CD8-positive, alpha-beta memory T cell (primary cell): ENCODE results near the gene ETS2. TPM values are rescaled to one million over a fixed set of nuclear protein-coding genes. Genes with fewer than 3 reads are reported as not detected.
A peak's percentile ranks its signal among the peaks of the same experiment; 100 is the strongest.

ENCODE experiments used
- CTCF ChIA-PET: fragments of 350-600 bp; sonication (Branson Sonifier 250); formaldehyde crosslinking; loops from one replicate; lab custom pipeline; 2021; ENCODE audit warnings: antibody characterized with exemption; lab: Charles Lee
- POLR2A ChIA-PET: fragments of 350-600 bp; sonication (Branson Sonifier 250); formaldehyde crosslinking; loops from one replicate; lab custom pipeline; 2021; ENCODE audit warnings: antibody characterized with exemption; lab: Charles Lee
- DNase-seq, 5 donors: peaks; one replicate each; pipeline versions ENCODE4 v3.0.0 to v3.0.0-alpha.2; 2020 to 2022; ENCODE audit warnings: mixed read lengths in 1 of 5
- H3K27ac ChIP-seq: one replicate; pipeline ENCODE4 v1.7.0; 2013; ENCODE audit warnings: low read depth, mild to moderate bottlenecking, low read length, moderate library complexity
- H3K27me3 ChIP-seq: 2 replicates; pipeline ENCODE4 v1.7.0; 2013; ENCODE audit warnings: low read length, mild to moderate bottlenecking; ENCODE audit not compliant: insufficient read depth, poor library complexity, severe bottlenecking
- H3K36me3 ChIP-seq: 2 replicates; pipeline ENCODE4 v1.7.0; 2013; ENCODE audit warnings: mild to moderate bottlenecking, low read length, moderate library complexity; ENCODE audit not compliant: insufficient read depth
- H3K4me1 ChIP-seq: 2 replicates; pipeline ENCODE4 v1.7.0; 2013; ENCODE audit warnings: mild to moderate bottlenecking, low read length, moderate library complexity; ENCODE audit not compliant: insufficient read depth
- H3K4me3 ChIP-seq: 2 replicates; pipeline ENCODE4 v1.7.0; 2013; ENCODE audit warnings: mild to moderate bottlenecking, low read length
- H3K9me3 ChIP-seq: 2 replicates; pipeline ENCODE4 v1.7.0; 2013; ENCODE audit warnings: mild to moderate bottlenecking, low read length
- H3K27ac Mint-ChIP-seq, 8 donors: one replicate each; pipeline ENCODE4 v1.8.0; 2020 to 2021; ENCODE audit warnings: mixed read lengths in 8 of 8, mild to moderate bottlenecking in 6 of 8, inconsistent platforms in 3 of 8, moderate library complexity in 3 of 8
- H3K27me3 Mint-ChIP-seq, 2 donors: one replicate each; pipeline ENCODE4 v1.8.0; 2020 to 2021; ENCODE audit warnings: mixed read lengths in 2 of 2, mild to moderate bottlenecking in 1 of 2, moderate library complexity in 1 of 2
- H3K36me3 Mint-ChIP-seq, 3 donors: one replicate each; pipeline ENCODE4 v1.8.0; 2020 to 2021; ENCODE audit warnings: mixed read lengths in 3 of 3, inconsistent platforms in 1 of 3, mild to moderate bottlenecking in 1 of 3
- H3K4me1 Mint-ChIP-seq, 3 donors: one replicate each; pipeline ENCODE4 v1.8.0; 2020 to 2021; ENCODE audit warnings: mixed read lengths in 3 of 3, inconsistent platforms in 1 of 3, mild to moderate bottlenecking in 1 of 3
- H3K4me3 Mint-ChIP-seq, 7 donors: one replicate each; pipeline ENCODE4 v1.8.0; 2020 to 2021; ENCODE audit warnings: mixed read lengths in 7 of 7, mild to moderate bottlenecking in 6 of 7, moderate library complexity in 4 of 7, inconsistent platforms in 2 of 7
- H3K9me3 Mint-ChIP-seq, 5 donors: one replicate each; pipeline ENCODE4 v1.8.0; 2020 to 2022; ENCODE audit warnings: mixed read lengths in 5 of 5, mild to moderate bottlenecking in 3 of 5, moderate library complexity in 2 of 5, inconsistent platforms in 1 of 5
- polyA plus RNA-seq: library from polyadenylated mRNA; unstranded; fragments of 300-500 nt; fragmentation: Illumina TruSeq; gene quantifications from one replicate; pipeline ENCODE4 v1.2.3, GENCODE V29; 2021
- total RNA-seq, 2 experiments: library from RNA; stranded (reverse); gene quantifications; one replicate each; pipeline ENCODE4 v1.2.3, GENCODE V29; 2021

ETS2 gene
- total and polyA plus RNA-seq, 3 experiments from 2014 or later, result 9.7 to 39.7 (median 37.9) TPM

DNA sequence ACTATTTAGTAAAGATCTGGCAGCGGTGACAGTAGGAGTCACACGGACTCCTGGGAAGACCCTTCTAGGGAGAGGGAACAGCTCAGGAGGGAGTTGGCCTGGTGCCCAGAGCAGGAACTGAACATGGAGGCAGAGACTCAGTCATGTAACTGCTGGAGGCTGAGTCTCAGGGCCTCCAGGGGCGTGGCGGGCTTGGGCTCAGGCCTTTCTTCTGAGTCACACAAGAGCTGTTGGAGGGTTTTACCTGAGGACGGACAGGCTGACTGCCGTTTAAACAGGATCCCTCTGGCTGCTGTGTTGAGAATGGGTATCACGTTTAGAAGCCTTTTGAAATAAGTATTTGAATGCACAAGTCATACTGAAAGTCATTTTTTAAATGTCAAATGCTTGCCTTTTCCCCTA lies 7.2 kb upstream of the ETS2 start:
- Mint-ChIP-seq H3K4me1 (no peaks in the 10 kb centered on the region), H3K36me3 (no peaks in the 10 kb centered on the region), H3K9me3 (no peaks in the 10 kb centered on the region), H3K27ac (no peak overlapping the region), H3K4me3 (no peak overlapping the region), H3K27me3 (peaks cover 7 to 17% of the 10 kb centered on the region in 2 donors)
- H3K27ac ChIP-seq, result no peak overlapping the region
- no peaks in the 10 kb centered on the region for H3K36me3 ChIP-seq
- no peak for DNase-seq
- POLR2A ChIA-PET, result no interaction called here
- no peaks in the 10 kb centered on the region for H3K4me1 ChIP-seq
- H3K9me3 ChIP-seq, result no peaks in the 10 kb centered on the region
- no peaks in the 10 kb centered on the region for H3K27me3 ChIP-seq
- CTCF ChIA-PET, result no interaction called here
- H3K4me3 ChIP-seq, result no peak overlapping the region

- Mint-ChIP-seq H3K27ac (no peak overlapping the region), H3K4me1 (peaks cover 6 to 8% (median 7%) of the 10 kb centered on the region in 3 donors), H3K9me3 (no peaks in the 10 kb centered on the region), H3K4me3 (no peak overlapping the region), H3K27me3 (peaks cover 7 to 15% of the 10 kb centered on the region in 2 donors), H3K36me3 (peaks cover 0 to 3% (median 0%) of the 10 kb centered on the region in 3 donors)
- DNase-seq, result no peak
- peaks cover 7% of the 10 kb centered on the region for H3K4me1 ChIP-seq
- H3K36me3 ChIP-seq, result no peaks in the 10 kb centered on the region
- POLR2A ChIA-PET, result no interaction called here
- CTCF ChIA-PET, result no interaction called here
- H3K9me3 ChIP-seq, result no peaks in the 10 kb centered on the region
- H3K27me3 ChIP-seq, result no peaks in the 10 kb centered on the region
- no peak overlapping the region for H3K4me3 ChIP-seq
- no peak overlapping the region for H3K27ac ChIP-seq
Observed at GRCh38 chr21:38800046-38800758, 5.5 kb upstream of the ETS2 start.

DNA sequence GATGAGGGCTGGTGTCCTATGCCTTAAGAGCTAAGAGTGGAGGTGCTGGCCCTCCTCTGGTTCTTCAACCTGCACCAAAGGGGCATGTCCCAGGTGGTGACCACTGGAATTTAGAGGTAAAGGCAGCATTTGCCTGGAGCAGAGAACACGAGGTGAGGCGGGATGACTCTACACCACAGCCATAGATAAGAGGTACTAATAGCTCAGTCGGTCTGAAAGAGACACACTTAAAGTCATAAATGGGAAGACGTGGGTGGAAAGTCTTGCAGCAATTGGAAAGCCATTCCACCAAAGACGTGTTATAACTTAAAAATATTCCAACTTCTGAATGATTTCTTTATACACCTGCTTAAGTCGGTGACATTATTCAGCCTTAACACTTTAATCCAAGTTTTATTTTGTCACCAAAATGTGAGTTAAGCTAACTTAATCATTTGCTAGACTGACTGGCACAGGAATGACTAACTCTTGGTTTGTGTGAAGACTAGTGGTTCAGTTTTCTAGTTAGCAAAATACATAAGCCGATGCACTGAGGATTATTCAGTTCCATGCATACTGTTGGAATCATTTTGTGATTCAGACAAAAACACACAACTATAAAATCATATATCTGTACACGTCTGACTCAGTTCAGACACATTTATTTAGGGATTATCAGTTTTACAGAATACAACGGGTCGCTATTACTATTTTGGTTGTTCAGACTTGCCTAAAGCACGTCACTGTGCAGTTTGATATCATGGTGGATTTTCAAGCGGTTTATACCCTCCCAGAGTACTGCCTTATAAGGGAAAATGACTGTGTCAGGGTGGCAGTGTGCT lies 4.6 kb upstream of the ETS2 start:
- Mint-ChIP-seq H3K36me3 (peaks cover 0 to 3% (median 0%) of the 10 kb centered on the region in 3 donors), H3K9me3 (no peaks in the 10 kb centered on the region), H3K4me3 (peak overlapping the region in 1 of 7 donors; percentile 28), H3K27me3 (peaks cover 7 to 15% of the 10 kb centered on the region in 2 donors), H3K27ac (peak overlapping the region in 1 of 8 donors; percentile 34), H3K4me1 (peaks cover 6 to 8% (median 7%) of the 10 kb centered on the region in 3 donors)
- H3K27me3 ChIP-seq, result no peaks in the 10 kb centered on the region
- H3K27ac ChIP-seq, result no peak overlapping the region
- no peaks in the 10 kb centered on the region for H3K9me3 ChIP-seq
- H3K4me3 ChIP-seq, result no peak overlapping the region
- no peaks in the 10 kb centered on the region for H3K36me3 ChIP-seq
- ChIA-PET POLR2A (no interaction called here), CTCF (no interaction called here)
- DNase-seq, result no peak
- H3K4me1 ChIP-seq, result peaks cover 7% of the 10 kb centered on the region

- H3K27ac Mint-ChIP-seq, result no peak overlapping the region
- peaks cover 12 to 17% (median 16%) of the 10 kb centered on the region in 3 donors for H3K4me1 Mint-ChIP-seq
- H3K27ac ChIP-seq, result no peak overlapping the region
- H3K27me3 ChIP-seq, result no peaks in the 10 kb centered on the region
- no peak overlapping the region for H3K4me3 ChIP-seq
- H3K36me3 ChIP-seq, result no peaks in the 10 kb centered on the region
- H3K4me1 ChIP-seq, result peaks cover 14% of the 10 kb centered on the region
- peak overlapping the region in 3 of 7 donors; percentile 11 to 73 (median 39) for H3K4me3 Mint-ChIP-seq
- CTCF ChIA-PET, result interaction anchor here (0.9 kb wide), 1 partner anchor 34 kb away, joined by 3 read pairs; no protein-coding TSS in a partner anchor
- no peaks in the 10 kb centered on the region for H3K9me3 ChIP-seq
- peaks cover 7 to 12% of the 10 kb centered on the region in 2 donors for H3K27me3 Mint-ChIP-seq
- POLR2A ChIA-PET, result interaction anchor here (0.6 kb wide), 1 partner anchor 470 kb away, joined by 3 read pairs; no protein-coding TSS in a partner anchor
- H3K36me3 Mint-ChIP-seq, result peaks cover 0 to 6% (median 0%) of the 10 kb centered on the region in 3 donors
- no peaks in the 10 kb centered on the region for H3K9me3 Mint-ChIP-seq
- DNase-seq, result no peak
Observed at GRCh38 chr21:38802050-38803026, 3.4 kb upstream of the ETS2 start.

DNA sequence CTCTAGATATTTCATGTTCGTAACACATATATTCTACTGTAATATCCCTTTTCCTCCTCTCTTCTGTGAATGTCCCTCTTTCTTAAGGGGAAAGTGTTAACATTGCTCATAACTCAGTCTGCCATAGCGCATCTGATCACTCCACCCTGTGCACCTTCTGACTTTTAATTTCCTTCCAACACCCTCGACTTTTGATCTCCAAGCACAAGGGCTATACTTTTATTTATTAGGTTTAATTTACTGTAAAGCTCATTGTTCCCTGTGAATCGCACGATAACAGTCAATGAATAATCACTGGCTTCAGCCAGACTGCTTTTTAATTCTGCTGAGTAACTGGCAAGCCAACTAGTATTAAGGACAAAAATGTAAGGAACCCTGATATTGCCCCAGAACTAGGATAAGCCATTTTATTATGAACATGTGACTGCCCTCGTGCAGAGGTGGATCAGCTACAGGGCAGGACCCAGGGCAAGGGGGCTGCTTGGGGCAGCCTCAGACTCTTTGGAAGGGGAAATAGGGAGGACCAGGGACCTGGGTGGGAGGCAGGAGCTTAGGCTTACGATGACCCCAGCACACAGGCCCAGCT lies 2.6 kb upstream of the ETS2 start:
- Mint-ChIP-seq H3K27ac (no peak overlapping the region), H3K27me3 (peaks cover 7 to 12% of the 10 kb centered on the region in 2 donors), H3K36me3 (peaks cover 0 to 6% (median 0%) of the 10 kb centered on the region in 3 donors), H3K9me3 (no peaks in the 10 kb centered on the region), H3K4me3 (peak overlapping the region in 4 of 7 donors; percentile 3 to 91 (median 42)), H3K4me1 (peaks cover 20 to 25% (median 25%) of the 10 kb centered on the region in 3 donors)
- Histone ChIP-seq H3K9me3 (no peaks in the 10 kb centered on the region), H3K4me1 (peaks cover 23% of the 10 kb centered on the region), H3K36me3 (no peaks in the 10 kb centered on the region), H3K4me3 (no peak overlapping the region), H3K27ac (no peak overlapping the region), H3K27me3 (no peaks in the 10 kb centered on the region)
- POLR2A ChIA-PET, result interaction anchor here (0.6 kb wide), 1 partner anchor 470 kb away, joined by 3 read pairs; no protein-coding TSS in a partner anchor
- no peak for DNase-seq
- CTCF ChIA-PET, result no interaction called here

DNA sequence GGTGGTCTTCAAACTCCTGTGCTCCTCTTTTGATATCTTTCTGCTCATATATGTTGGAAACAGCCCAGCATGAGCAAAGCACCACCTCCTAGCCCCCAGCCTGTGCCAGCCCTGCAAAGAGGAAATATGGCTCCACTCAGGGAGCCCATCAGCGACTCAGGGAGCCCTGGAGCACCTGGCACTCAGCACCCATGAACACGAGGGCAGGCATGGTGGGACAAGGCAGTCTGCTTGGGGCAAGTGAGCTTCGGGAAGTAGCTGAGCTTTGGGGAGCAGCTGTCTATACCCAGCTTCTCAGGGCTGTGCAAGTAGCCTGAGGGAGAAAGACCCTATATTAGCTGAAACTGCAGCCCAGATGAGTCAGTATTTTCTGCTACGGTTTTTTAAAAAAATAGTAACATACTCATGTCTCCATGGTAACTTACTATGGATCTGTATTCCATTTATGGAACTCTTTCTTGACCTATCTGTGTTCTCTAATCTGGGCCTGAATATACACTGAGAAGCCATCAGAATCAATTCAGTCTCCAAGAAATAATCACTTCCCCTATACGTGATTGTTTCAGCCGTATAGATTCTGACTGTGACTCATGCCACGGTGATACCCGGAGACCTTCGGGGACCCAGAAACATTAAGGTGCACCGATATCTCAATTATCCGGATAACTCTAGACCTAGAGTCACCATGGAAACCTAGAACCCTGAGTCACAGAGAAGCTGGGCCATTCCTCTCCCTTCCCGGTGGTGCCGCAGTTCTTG lies 1.5 kb upstream of the ETS2 start:
- peaks cover 0 to 6% (median 0%) of the 10 kb centered on the region in 3 donors for H3K36me3 Mint-ChIP-seq
- Histone ChIP-seq H3K4me1 (peaks cover 23% of the 10 kb centered on the region), H3K27me3 (no peaks in the 10 kb centered on the region), H3K9me3 (no peaks in the 10 kb centered on the region), H3K27ac (no peak overlapping the region), H3K36me3 (no peaks in the 10 kb centered on the region), H3K4me3 (peak overlapping the region; percentile 76)
- H3K27ac Mint-ChIP-seq, result peak overlapping the region in 5 of 8 donors; percentile 14 to 67 (median 58)
- H3K9me3 Mint-ChIP-seq, result no peaks in the 10 kb centered on the region
- H3K27me3 Mint-ChIP-seq, result peaks cover 3 to 7% of the 10 kb centered on the region in 2 donors
- ChIA-PET CTCF (interaction anchor here (0.9 kb wide), 1 partner anchor 35 kb away, joined by 4 read pairs; no protein-coding TSS in a partner anchor), POLR2A (interaction anchor here (1.1 kb wide), 1 partner anchor 37 kb away, joined by 6 read pairs; no protein-coding TSS in a partner anchor)
- H3K4me3 Mint-ChIP-seq, result peak overlapping the region; percentile 83 to 95 (median 89)
- no peak for DNase-seq
- H3K4me1 Mint-ChIP-seq, result peaks cover 22 to 32% (median 31%) of the 10 kb centered on the region in 3 donors
